SK-N-MC (cell line): ENCODE results near the gene ANXA6.

Experiments used
- EZH2 ChIP-seq: fragments of 200-600 bp; sonication (generic); IDR thresholded peaks from one replicate; pipeline ENCODE4 v1.6.1; 2017; ENCODE audit warnings: antibody characterized with exemption
- FOXP2 ChIP-seq: optimal IDR thresholded peaks from 2 replicates; pipeline ENCODE3; 2011; ENCODE audit warnings: mild to moderate bottlenecking, moderate library complexity; ENCODE audit not compliant: insufficient read depth; ENCODE audit errors: extremely low read length, control extremely low read depth
- POLR2AphosphoS5 ChIP-seq: IDR thresholded peaks from 2 replicates; pipeline ENCODE4 v1.6.1; 2012; ENCODE audit warnings: mild to moderate bottlenecking, low read depth, low read length, borderline replicate concordance

DNA sequence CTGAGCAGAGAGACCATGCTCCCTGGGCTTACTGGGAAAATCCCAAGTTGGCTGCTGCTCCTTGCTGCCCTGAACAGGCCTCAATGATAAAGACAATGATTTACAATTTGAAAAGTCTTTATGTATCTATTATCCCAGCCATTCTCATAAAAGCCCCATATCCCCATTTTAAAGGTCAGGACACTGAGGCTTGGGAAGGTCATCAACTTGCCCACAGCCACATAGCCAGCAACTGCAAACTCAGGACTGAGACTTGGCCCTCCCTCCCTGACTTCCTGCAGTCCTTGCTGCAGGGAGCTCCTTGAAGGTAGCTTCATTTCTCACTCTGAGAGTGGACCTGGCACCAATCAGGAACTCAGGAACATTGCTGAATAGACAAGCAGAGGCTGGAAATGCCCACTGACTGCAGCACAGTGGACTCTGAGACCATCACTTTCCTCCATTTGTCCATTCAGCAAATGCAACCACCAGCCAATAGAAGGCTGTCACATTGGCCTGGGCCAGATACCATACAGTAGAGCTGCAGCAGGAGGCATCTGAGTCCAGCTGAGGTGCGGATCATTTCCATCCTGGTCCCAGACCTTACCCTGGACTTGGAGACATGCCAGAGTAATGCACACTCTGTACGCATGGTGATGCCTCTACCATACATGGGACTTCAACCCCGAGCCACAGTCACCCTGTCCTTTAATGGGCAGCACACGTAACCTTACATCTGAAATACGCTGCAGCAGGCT, 95.0 kb downstream of the ANXA6 start:
- no peak for TF ChIP-seq EZH2
- TF ChIP-seq POLR2AphosphoS5: no peak
- no peak for TF ChIP-seq FOXP2
